Astrocyte (in vitro differentiated cells and primary cell): ENCODE data around the gene SLC6A3.

Source experiments
- EZH2 ChIP-seq: IDR thresholded peaks from 2 replicates; pipeline ENCODE4 v1.6.1; 2012; ENCODE audit warnings: mild to moderate bottlenecking, low read length, inconsistent platforms; ENCODE audit not compliant: insufficient read depth
- TF ChIP-seq, protein P1 (sequence below): IDR thresholded peaks from 2 replicates; pipeline ENCODE4 v1.5.1; 2011; ENCODE audit warnings: low read depth, mild to moderate bottlenecking, inconsistent platforms, low read length, moderate library complexity; ENCODE audit not compliant: insufficient read depth

DNA sequence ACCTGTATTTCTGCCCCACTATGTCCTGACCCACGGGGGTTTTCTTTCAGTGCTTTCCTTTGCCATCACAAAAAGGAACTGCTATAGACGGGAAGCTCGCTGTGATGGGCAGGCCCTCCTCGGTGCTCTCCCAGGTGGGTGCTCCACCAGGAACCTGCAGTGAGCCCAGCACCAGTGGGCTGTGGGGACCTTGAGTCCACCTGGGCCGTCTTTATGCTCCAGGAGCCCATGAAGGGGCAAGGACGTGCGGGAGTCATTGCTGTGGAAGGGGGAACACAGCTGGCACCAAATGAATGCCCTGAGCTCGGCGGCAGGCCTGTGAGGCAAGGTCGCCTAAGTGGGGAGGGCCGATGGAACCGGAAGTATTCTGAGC is 36.7 kb upstream of the SLC6A3 start:
- TF ChIP-seq, protein P1, sequence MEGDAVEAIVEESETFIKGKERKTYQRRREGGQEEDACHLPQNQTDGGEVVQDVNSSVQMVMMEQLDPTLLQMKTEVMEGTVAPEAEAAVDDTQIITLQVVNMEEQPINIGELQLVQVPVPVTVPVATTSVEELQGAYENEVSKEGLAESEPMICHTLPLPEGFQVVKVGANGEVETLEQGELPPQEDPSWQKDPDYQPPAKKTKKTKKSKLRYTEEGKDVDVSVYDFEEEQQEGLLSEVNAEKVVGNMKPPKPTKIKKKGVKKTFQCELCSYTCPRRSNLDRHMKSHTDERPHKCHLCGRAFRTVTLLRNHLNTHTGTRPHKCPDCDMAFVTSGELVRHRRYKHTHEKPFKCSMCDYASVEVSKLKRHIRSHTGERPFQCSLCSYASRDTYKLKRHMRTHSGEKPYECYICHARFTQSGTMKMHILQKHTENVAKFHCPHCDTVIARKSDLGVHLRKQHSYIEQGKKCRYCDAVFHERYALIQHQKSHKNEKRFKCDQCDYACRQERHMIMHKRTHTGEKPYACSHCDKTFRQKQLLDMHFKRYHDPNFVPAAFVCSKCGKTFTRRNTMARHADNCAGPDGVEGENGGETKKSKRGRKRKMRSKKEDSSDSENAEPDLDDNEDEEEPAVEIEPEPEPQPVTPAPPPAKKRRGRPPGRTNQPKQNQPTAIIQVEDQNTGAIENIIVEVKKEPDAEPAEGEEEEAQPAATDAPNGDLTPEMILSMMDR: no peak
- TF ChIP-seq EZH2: no peak
